Neuronal stem cell (in vitro differentiated cells): ENCODE data around the gene HELZ. TPM values are rescaled to one million over a fixed set of nuclear protein-coding genes. Genes with fewer than 3 reads are reported as not detected.

Source experiments
- DNase-seq: peaks from one replicate; pipeline ENCODE4 v3.0.0-alpha.2; 2013; ENCODE audit warnings: low spot score
- H2AFZ ChIP-seq: one replicate; pipeline ENCODE4 v1.6.1; 2013; ENCODE audit warnings: mild to moderate bottlenecking, low read length, inconsistent platforms
- H2AK5ac ChIP-seq: 2 replicates; pipeline ENCODE4 v1.6.1; 2013; ENCODE audit warnings: low read depth, mild to moderate bottlenecking, inconsistent platforms, low read length, moderate library complexity, mixed read lengths
- H2BK120ac ChIP-seq: 2 replicates; pipeline ENCODE4 v1.6.1; 2013; ENCODE audit warnings: low read depth, mild to moderate bottlenecking, inconsistent platforms, low read length, moderate library complexity, mixed read lengths
- H2BK12ac ChIP-seq: one replicate; pipeline ENCODE4 v1.6.1; 2013; ENCODE audit warnings: low read length, inconsistent platforms
- H2BK15ac ChIP-seq: 2 replicates; pipeline ENCODE4 v1.6.1; 2013; ENCODE audit warnings: mild to moderate bottlenecking, low read length, inconsistent platforms, mixed read lengths
- H2BK5ac ChIP-seq: one replicate; pipeline ENCODE4 v1.6.1; 2013; ENCODE audit warnings: inconsistent platforms, mild to moderate bottlenecking, low read length, moderate library complexity
- H3K14ac ChIP-seq: one replicate; pipeline ENCODE4 v1.6.1; 2013; ENCODE audit warnings: low read length, inconsistent platforms
- H3K18ac ChIP-seq: 2 replicates; pipeline ENCODE4 v1.6.1; 2013; ENCODE audit warnings: low read length, inconsistent platforms
- H3K23ac ChIP-seq: 2 replicates; pipeline ENCODE4 v1.6.1; 2013; ENCODE audit warnings: low read depth, mild to moderate bottlenecking, mixed read lengths, low read length, inconsistent platforms; ENCODE audit not compliant: poor library complexity
- H3K27ac ChIP-seq: replicated peaks from 3 replicates; pipeline ENCODE4 v1.5.1; 2013; ENCODE audit warnings: low read length, inconsistent platforms
- H3K27me3 ChIP-seq, 3 experiments: 2 replicates each; pipeline ENCODE4 v1.6.1; 2013; ENCODE audit warnings: low read length in 3 of 3, mild to moderate bottlenecking in 2 of 3, inconsistent platforms in 1 of 3, low read depth in 1 of 3, mixed read lengths in 1 of 3, moderate library complexity in 1 of 3; ENCODE audit not compliant: control insufficient read depth in 3 of 3, insufficient read depth in 3 of 3
- H3K36me3 ChIP-seq, 2 donors: replicated peaks in 1 of 2; 2 replicates each; pipeline ENCODE4 v1.6.1; 2013; ENCODE audit warnings: low read length in 2 of 2; ENCODE audit not compliant: control insufficient read depth in 2 of 2, insufficient read depth in 2 of 2
- H3K4ac ChIP-seq: 2 replicates; pipeline ENCODE4 v1.6.1; 2013; ENCODE audit warnings: inconsistent platforms, mild to moderate bottlenecking, low read length, moderate library complexity
- H3K4me1 ChIP-seq, 2 donors: 1 replicate in 1 of 2; 2 replicates in 1 of 2; pipeline ENCODE4 v1.6.1; 2013; ENCODE audit warnings: low read length in 2 of 2, low read depth in 1 of 2; ENCODE audit not compliant: control insufficient read depth in 2 of 2, insufficient read depth in 1 of 2
- H3K4me2 ChIP-seq: one replicate; pipeline ENCODE4 v1.6.1; 2013; ENCODE audit warnings: mild to moderate bottlenecking, low read length, inconsistent platforms; ENCODE audit not compliant: insufficient read depth, poor library complexity, severe bottlenecking
- H3K4me3 ChIP-seq, 2 donors: 2 replicates each; pipeline ENCODE4 v1.5.1; 2013; ENCODE audit warnings: low read length in 2 of 2, mild to moderate bottlenecking in 2 of 2, inconsistent platforms in 1 of 2, moderate library complexity in 1 of 2
- H3K79me1 ChIP-seq: one replicate; pipeline ENCODE4 v1.6.1; 2013; ENCODE audit warnings: low read depth, mild to moderate bottlenecking, inconsistent platforms, low read length, moderate library complexity
- H3K9ac ChIP-seq: one replicate; pipeline ENCODE4 v1.6.1; 2013; ENCODE audit warnings: mild to moderate bottlenecking, low read depth, low read length, inconsistent platforms; ENCODE audit not compliant: poor library complexity
- H3K9me3 ChIP-seq, 2 donors: replicated peaks in 1 of 2; 2 replicates each; pipeline versions ENCODE3 to v1.6.1; 2013; ENCODE audit warnings: low read length in 2 of 2, mild to moderate bottlenecking in 2 of 2, inconsistent platforms in 1 of 2, low read depth in 1 of 2, mixed read lengths in 1 of 2, moderate library complexity in 1 of 2; ENCODE audit not compliant: control insufficient read depth in 2 of 2, insufficient read depth in 1 of 2
- H4K8ac ChIP-seq: one replicate; pipeline ENCODE4 v1.6.1; 2013; ENCODE audit warnings: low read depth, mild to moderate bottlenecking, inconsistent platforms, low read length, moderate library complexity
- H4K91ac ChIP-seq: one replicate; pipeline ENCODE4 v1.6.1; 2013; ENCODE audit warnings: low read length, low read depth, mild to moderate bottlenecking, inconsistent platforms; ENCODE audit not compliant: poor library complexity
- WGBS, 2 donors: extraction: QIAGEN DNeasy Blood & Tissue Kit; methylation state at CpG; one replicate each; pipeline ENCODE4 v1.1.7; 2013; ENCODE audit warnings: missing lambda C conversion rate in 2 of 2, mixed read lengths in 1 of 2; ENCODE audit not compliant: insufficient read length in 2 of 2, insufficient replicate concordance in 1 of 2; ENCODE audit errors: extremely low coverage in 2 of 2; 5-methylcytosine and 5-hydroxymethylcytosine counted together
- small RNA-seq: library from polyadenylated mRNA; stranded (forward); fragments of <200 nt; extraction: miRNeasy Mini kit (QIAGEN cat#:217004); gene quantifications from one replicate; pipeline ENCODE3, GENCODE V24; 2013; ENCODE audit not compliant: insufficient read depth

Gene HELZ

DNA sequence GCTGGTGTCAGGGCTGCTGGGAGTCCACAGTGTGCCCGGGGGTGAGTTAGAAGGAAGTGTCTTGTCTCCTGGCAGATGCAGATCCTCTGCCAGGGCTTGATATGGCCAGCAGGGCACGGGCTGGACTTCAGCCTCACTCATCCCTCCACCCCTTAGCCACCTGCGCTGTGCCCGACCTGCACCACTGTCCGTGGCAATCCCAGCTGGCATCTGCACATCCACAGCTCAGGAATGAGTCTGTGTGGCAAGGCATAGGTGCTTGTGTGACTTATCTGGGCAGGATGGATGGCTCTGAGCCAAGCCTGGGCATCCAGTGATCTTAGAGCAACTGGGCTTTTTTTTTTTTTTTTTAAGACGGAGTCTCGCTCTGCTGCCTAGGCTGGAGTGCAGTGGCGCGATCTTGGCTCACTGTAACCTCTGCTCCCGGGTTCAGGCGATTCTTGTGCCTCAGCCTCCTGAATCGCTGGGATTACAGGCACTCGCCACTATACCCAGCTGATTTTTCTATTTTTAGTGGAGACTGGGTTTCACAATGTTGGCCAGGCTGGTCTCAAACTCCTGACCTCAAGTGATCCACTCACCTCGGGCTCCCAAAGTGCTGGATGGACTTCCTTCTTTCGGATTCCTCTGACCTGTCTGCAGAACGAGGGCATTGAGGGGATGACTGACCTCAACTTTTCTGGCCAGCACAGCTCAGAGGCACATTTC lies 223.1 kb downstream of the HELZ start:
- H3K4me2 ChIP-seq = no peak overlapping the region
- no peak for DNase-seq
- H3K23ac ChIP-seq = peak overlapping the region; percentile 20
- no peak overlapping the region for H4K91ac ChIP-seq
- H2BK12ac ChIP-seq = no peak overlapping the region
- H3K27ac ChIP-seq = no peak overlapping the region
- H3K18ac ChIP-seq = peak overlapping the region; percentile 70
- peaks cover 0 to 39% of the 10 kb centered on the region in 2 donors for H3K36me3 ChIP-seq
- H2BK15ac ChIP-seq = no peak overlapping the region
- H3K14ac ChIP-seq = no peak overlapping the region
- H3K27me3 ChIP-seq = no peaks in the 10 kb centered on the region
- no peak overlapping the region for H3K9ac ChIP-seq
- H3K4me3 ChIP-seq = no peak overlapping the region
- WGBS, 2 donors = no CpG with 5 or more reads among the region's 16 CpGs
- no peak overlapping the region for H3K4ac ChIP-seq
- no peaks in the 10 kb centered on the region for H3K79me1 ChIP-seq
- H2BK5ac ChIP-seq = no peak overlapping the region
- H2BK120ac ChIP-seq = no peak overlapping the region
- no peaks in the 10 kb centered on the region for H3K9me3 ChIP-seq
- no peak overlapping the region for H2AFZ ChIP-seq
- H2AK5ac ChIP-seq = peak overlapping the region; percentile 40
- H3K4me1 ChIP-seq = peaks cover 4 to 10% of the 10 kb centered on the region in 2 donors
- peak overlapping the region; percentile 92 for H4K8ac ChIP-seq

DNA sequence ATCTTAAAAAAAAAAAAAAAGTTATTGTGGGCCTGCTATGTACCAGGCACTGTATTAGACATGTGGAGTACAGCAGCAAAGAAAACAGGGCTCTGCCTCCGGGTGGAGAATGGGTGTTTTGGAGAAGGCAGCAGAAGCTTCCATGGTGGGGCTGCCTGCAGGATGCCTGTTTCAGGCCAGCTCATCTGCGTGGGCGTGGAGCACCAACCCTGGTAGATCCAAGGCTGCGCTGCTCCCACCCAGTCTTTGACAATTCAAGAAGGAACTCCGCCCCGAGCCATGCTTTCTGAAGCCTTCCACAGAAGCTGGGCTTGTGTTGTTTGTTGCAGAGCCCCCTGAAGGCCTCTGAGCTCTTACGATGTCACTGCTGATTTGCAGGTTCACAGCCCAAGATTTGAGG lies 223.8 kb downstream of the HELZ start:
- Histone ChIP-seq H4K91ac (no peak overlapping the region), H2BK15ac (no peak overlapping the region), H3K14ac (no peak overlapping the region), H3K36me3 (peaks cover 0 to 39% of the 10 kb centered on the region in 2 donors), H3K79me1 (no peaks in the 10 kb centered on the region), H3K4me2 (no peak overlapping the region), H3K27ac (no peak overlapping the region), H4K8ac (no peak overlapping the region), H3K9ac (no peak overlapping the region), H2BK5ac (no peak overlapping the region), H3K4me1 (peaks cover 4 to 10% of the 10 kb centered on the region in 2 donors), H2BK12ac (no peak overlapping the region), H2AFZ (no peak overlapping the region), H3K18ac (peak overlapping the region; percentile 81), H3K27me3 (no peaks in the 10 kb centered on the region), H2BK120ac (no peak overlapping the region), H3K9me3 (no peaks in the 10 kb centered on the region), H2AK5ac (no peak overlapping the region), H3K4me3 (no peak overlapping the region), H3K4ac (no peak overlapping the region), H3K23ac (no peak overlapping the region)
- no peak for DNase-seq
- WGBS, 2 donors = no CpG with 5 or more reads among the region's 7 CpGs

Small RNA genes within 50 kb of the gene (small RNA-seq; reads per million reads assigned to genes)
- not detected for gene AC007448.1
- gene RF00393 = not detected
- gene RNA5SP447 = not detected
